Ramos (cell line): Measurements from ENCODE around the gene CHP2.

Experiments used
- in situ Hi-C: fragments of 300-500 bp; cut with MboI; formaldehyde crosslinking; loops from one replicate; pipeline ENCODE4 v1.14.3; 2022; ENCODE audit warnings: low sequenced_read_pairs; ENCODE audit not compliant: unreplicated experiment

Gene CHP2

DNA sequence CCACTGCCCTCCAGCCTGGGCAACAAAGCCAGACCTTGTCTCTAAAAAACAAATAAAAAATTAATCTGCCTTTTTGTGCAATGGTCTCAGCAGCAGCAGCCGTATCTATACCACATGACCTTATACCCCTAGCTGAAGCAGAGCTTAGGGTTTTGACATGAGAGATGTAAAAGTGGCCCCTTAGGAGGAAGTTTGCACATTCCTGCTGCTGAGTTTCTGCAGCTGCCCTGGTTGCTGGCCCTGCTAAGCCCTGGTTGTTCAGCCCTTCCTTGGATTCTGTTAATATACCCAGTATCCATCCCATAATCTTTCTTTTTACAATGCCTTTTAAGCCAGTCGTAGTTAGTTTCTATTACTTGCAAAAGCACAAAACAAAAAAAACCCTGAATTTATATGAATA lies 48.0 kb downstream of the CHP2 start:
- in situ Hi-C loops, result loop anchor here (5.0 to 25.0 kb wide), 2 partner anchors 210 to 710 kb away; no protein-coding TSS in a partner anchor

DNA sequence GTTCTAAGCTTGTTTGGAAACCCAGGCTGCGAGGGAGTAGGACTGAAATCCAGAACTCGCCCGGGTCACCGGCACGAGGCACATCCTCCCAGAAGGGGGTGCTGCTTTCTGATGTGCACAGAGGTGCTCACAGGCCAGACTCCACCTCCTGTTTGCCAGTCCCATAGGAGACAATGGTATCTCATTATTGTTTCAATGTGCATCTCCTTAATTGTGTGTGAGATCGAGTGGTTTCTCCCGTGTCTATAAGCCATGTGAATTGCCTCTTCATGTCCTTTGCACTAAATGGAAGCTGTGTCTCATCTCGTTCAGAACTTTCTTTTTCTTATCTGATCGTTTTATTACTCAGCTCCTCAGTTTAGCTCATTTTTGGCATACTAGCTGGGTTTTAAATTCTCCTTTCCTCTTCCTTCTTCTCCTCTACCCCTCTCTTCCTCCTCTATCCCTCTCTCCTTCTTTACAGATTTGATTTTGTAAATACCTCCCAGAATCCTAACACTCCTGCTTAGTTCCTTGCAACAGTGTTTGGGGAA lies 48.8 kb downstream of the CHP2 start:
- in situ Hi-C loops, result loop anchor here (5.0 to 25.0 kb wide), 2 partner anchors 209 to 709 kb away; no protein-coding TSS in a partner anchor

DNA sequence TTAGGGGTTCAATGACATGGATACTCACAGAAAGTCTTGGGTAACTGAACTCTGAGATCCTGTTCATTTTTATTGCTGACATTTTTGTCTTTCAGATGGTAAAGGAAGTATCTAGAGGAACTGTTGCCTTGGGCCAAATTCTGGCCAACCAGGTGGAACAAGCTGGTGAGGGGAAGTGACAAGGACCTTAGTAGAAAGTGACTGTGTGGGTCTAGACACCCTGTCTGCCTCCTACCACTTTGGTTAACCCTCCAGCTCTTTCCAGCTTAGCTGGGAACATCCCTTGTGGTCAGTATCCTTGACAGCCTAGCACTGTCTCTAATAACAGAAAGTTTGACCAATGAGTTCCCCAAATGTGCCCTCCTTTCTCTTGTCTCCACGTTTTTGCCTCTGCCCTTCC lies 52.2 kb downstream of the CHP2 start:
- in situ Hi-C loops, result loop anchor here (25.0 kb wide), 1 partner anchor 705 kb away; no protein-coding TSS in a partner anchor
